SK-N-SH (cell line): Measurements from ENCODE around the gene GEMIN7. TPM values are rescaled to one million over a fixed set of nuclear protein-coding genes. Genes with fewer than 3 reads are reported as not detected.

Experiments used
- CTCF ChIA-PET: fragments of 300-600, 350-600 bp; formaldehyde crosslinking; extraction: SDS; loops from one replicate; lab custom pipeline; 2021; lab: Yijun Ruan, JAX
- POLR2A ChIA-PET: fragments of 350-600 bp; sonication (Branson Sonifier 250); formaldehyde crosslinking; extraction: SDS; loops from one replicate; lab custom pipeline; 2020; ENCODE audit warnings: antibody characterized with exemption, inconsistent platforms; lab: Yijun Ruan, JAX
- DNase-seq: peaks from one replicate; pipeline ENCODE4 v3.0.0; 2012
- H2AFZ ChIP-seq: fragments of 200-600 bp; sonication (generic); 2 replicates; pipeline ENCODE4 v1.8.1; 2016; ENCODE audit warnings: antibody characterized with exemption, mild to moderate bottlenecking, low read depth
- H3F3A ChIP-seq: fragments of 200-600 bp; sonication (generic); replicated peaks from 2 replicates; pipeline ENCODE3; 2016; ENCODE audit warnings: antibody characterized with exemption, mild to moderate bottlenecking; ENCODE audit not compliant: insufficient read depth
- H3K27ac ChIP-seq, 2 experiments: fragments of 200-500 bp in 1 of 2; fragments of 200-600 bp in 1 of 2; sonication (Bioruptor generic) in 1 of 2; sonication (generic), shearing (Covaris generic) in 1 of 2; 2 replicates each; pipeline versions ENCODE4 v1.5.1 to v1.6.1; 2014 to 2016; ENCODE audit warnings: low read depth in 2 of 2, inconsistent platforms in 1 of 2, low read length in 1 of 2, mild to moderate bottlenecking in 1 of 2, mixed read lengths in 1 of 2
- H3K27me3 ChIP-seq: fragments of 200-600 bp; sonication (generic), shearing (Covaris generic); 2 replicates; pipeline ENCODE4 v1.6.1; 2016; ENCODE audit warnings: mixed run types; ENCODE audit not compliant: insufficient read depth
- H3K36me3 ChIP-seq, 2 experiments: fragments of 200-500 bp in 1 of 2; fragments of 200-600 bp in 1 of 2; sonication (Bioruptor generic) in 1 of 2; sonication (generic) in 1 of 2; replicated peaks in 1 of 2; 2 replicates each; pipeline versions ENCODE3 to v1.5.1; 2014 to 2016; ENCODE audit warnings: low read length in 1 of 2, mild to moderate bottlenecking in 1 of 2; ENCODE audit not compliant: insufficient read depth in 2 of 2, control insufficient read depth in 1 of 2
- H3K4me1 ChIP-seq, 2 experiments: fragments of 200-500 bp in 1 of 2; fragments of 200-600 bp in 1 of 2; sonication (Bioruptor generic) in 1 of 2; sonication (generic), shearing (Covaris generic) in 1 of 2; 2 replicates each; pipeline versions ENCODE4 v1.5.1 to v1.6.1; 2014 to 2016; ENCODE audit warnings: low read depth in 1 of 2, low read length in 1 of 2, mixed run types in 1 of 2; ENCODE audit not compliant: insufficient read depth in 2 of 2, control insufficient read depth in 1 of 2
- H3K4me2 ChIP-seq: fragments of 200-600 bp; sonication (generic), shearing (Covaris generic); 2 replicates; pipeline ENCODE4 v1.6.1; 2017; ENCODE audit warnings: mixed run types
- H3K4me3 ChIP-seq, 2 experiments: fragments of 200-500 bp in 1 of 2; fragments of 200-600 bp in 1 of 2; sonication (Bioruptor generic) in 1 of 2; sonication (generic), shearing (Covaris generic) in 1 of 2; 2 replicates each; pipeline versions ENCODE4 v1.5.1 to v1.8.1; 2014 to 2016; ENCODE audit warnings: low read depth in 2 of 2, inconsistent platforms in 1 of 2, low read length in 1 of 2, mild to moderate bottlenecking in 1 of 2, mixed read lengths in 1 of 2, moderate library complexity in 1 of 2
- H3K79me2 ChIP-seq: fragments of 200-600 bp; sonication (generic); 2 replicates; pipeline ENCODE4 v1.8.1; 2017; ENCODE audit warnings: mild to moderate bottlenecking; ENCODE audit not compliant: insufficient read depth
- H3K9ac ChIP-seq: fragments of 200-600 bp; sonication (generic); 2 replicates; pipeline ENCODE4 v1.6.1; 2017; ENCODE audit warnings: mixed run types
- H3K9me2 ChIP-seq: fragments of 200-600 bp; sonication (generic); 2 replicates; pipeline ENCODE4 v1.6.1; 2017; ENCODE audit warnings: mixed run types
- H3K9me3 ChIP-seq: fragments of 200-600 bp; sonication (generic); 2 replicates; pipeline ENCODE4 v1.6.1; 2017; ENCODE audit warnings: mixed run types, mild to moderate bottlenecking, moderate library complexity
- H4K20me1 ChIP-seq: fragments of 200-600 bp; sonication (generic); 2 replicates; pipeline ENCODE4 v1.6.1; 2017; ENCODE audit warnings: mild to moderate bottlenecking, mixed run types; ENCODE audit not compliant: insufficient read depth
- ELF1 ChIP-seq: IDR thresholded peaks from 2 replicates; pipeline ENCODE4 v1.4.0; 2012
- EP300 ChIP-seq, 2 experiments: IDR thresholded peaks; 2 replicates each; pipeline versions ENCODE4 v1.4.0 to v1.6.1; 2012; ENCODE audit warnings: borderline replicate concordance in 1 of 2, low read depth in 1 of 2, low read length in 1 of 2
- EZH2phosphoT487 ChIP-seq: fragments of 200-600 bp; sonication (generic); IDR thresholded peaks from 2 replicates; pipeline ENCODE4 v1.6.1; 2017; ENCODE audit warnings: low read depth, mixed run types, mild to moderate bottlenecking, antibody characterized with exemption, moderate library complexity, borderline replicate concordance
- FOSL2 ChIP-seq: IDR thresholded peaks from 2 replicates; pipeline ENCODE4 v1.4.0; 2012; ENCODE audit warnings: low read depth, mild to moderate bottlenecking, moderate library complexity, borderline replicate concordance
- FOXM1 ChIP-seq: IDR thresholded peaks from 2 replicates; pipeline ENCODE4 v1.4.0; 2012; ENCODE audit warnings: low read depth, mild to moderate bottlenecking
- GATA2 ChIP-seq: sonication (generic); formaldehyde crosslinking; IDR thresholded peaks from 2 replicates; pipeline ENCODE4 v1.5.0; 2020; ENCODE audit warnings: mild to moderate bottlenecking, missing genetic modification reagents
- MEF2A ChIP-seq: IDR thresholded peaks from 2 replicates; pipeline ENCODE4 v1.4.0; 2012; ENCODE audit warnings: low read depth, borderline replicate concordance
- POLR2AphosphoS5 ChIP-seq: IDR thresholded peaks from 2 replicates; pipeline ENCODE4 v1.6.1; 2012; ENCODE audit warnings: low read depth, low read length
- RCOR1 ChIP-seq: fragments of 150-350 bp; IDR thresholded peaks from 2 replicates; pipeline ENCODE4 v1.6.1; 2017; ENCODE audit warnings: antibody characterized with exemption, low read length
- RFX5 ChIP-seq: IDR thresholded peaks from 2 replicates; pipeline ENCODE4 v1.6.1; 2012; ENCODE audit warnings: mild to moderate bottlenecking, improper control_type of control experiment, low read length
- SMC3 ChIP-seq: IDR thresholded peaks from 2 replicates; pipeline ENCODE4 v1.6.1; 2012; ENCODE audit warnings: low read depth, low read length, improper control_type of control experiment
- TAF1 ChIP-seq: IDR thresholded peaks from 2 replicates; pipeline ENCODE4 v1.6.1; 2012; ENCODE audit warnings: low read depth, mild to moderate bottlenecking, low read length, moderate library complexity, borderline replicate concordance
- TCF12 ChIP-seq: IDR thresholded peaks from 2 replicates; pipeline ENCODE4 v1.4.0; 2012
- TEAD4 ChIP-seq: IDR thresholded peaks from 2 replicates; pipeline ENCODE4 v1.4.0; 2012; ENCODE audit warnings: mild to moderate bottlenecking, borderline replicate concordance; ENCODE audit not compliant: insufficient read depth
- YY1 ChIP-seq: IDR thresholded peaks from 2 replicates; pipeline ENCODE4 v1.4.0; 2012; ENCODE audit warnings: low read depth, mild to moderate bottlenecking
- WGBS: methylation state at CpG from one replicate; pipeline ENCODE4 v1.1.6; 2017; ENCODE audit warnings: low lambda C conversion rate; 5-methylcytosine and 5-hydroxymethylcytosine counted together
- polyA plus RNA-seq, 3 experiments: library from polyadenylated mRNA; depleted of rRNA; stranded (reverse); fragments of >200 nt; gene quantifications; 2 replicates each; pipeline ENCODE4 v1.2.3, GENCODE V29; 2012
- TF ChIP-seq, protein P1 (sequence below): IDR thresholded peaks from 2 replicates; pipeline ENCODE4 v1.4.0; 2012; ENCODE audit warnings: low read depth, borderline replicate concordance
- TF ChIP-seq, protein P2 (sequence below): fragments of 150-350 bp; IDR thresholded peaks from 2 replicates; pipeline ENCODE4 v1.6.1; 2016; ENCODE audit warnings: mild to moderate bottlenecking, low read depth, low read length
- TF ChIP-seq, protein P3 (sequence below): IDR thresholded peaks from 2 replicates; pipeline ENCODE4 v1.4.0; 2012; ENCODE audit warnings: low read depth
- TF ChIP-seq, protein P4 (sequence below): IDR thresholded peaks from 2 replicates; pipeline ENCODE4 v1.6.1; 2012; ENCODE audit warnings: mild to moderate bottlenecking, low read depth, low read length, moderate library complexity
- TF ChIP-seq, protein P5 (sequence below): fragments of 200-600 bp; sonication (generic); IDR thresholded peaks from 2 replicates; pipeline ENCODE4 v1.6.1; 2017; ENCODE audit warnings: antibody characterized with exemption, mild to moderate bottlenecking, moderate library complexity

Gene GEMIN7
- polyA plus RNA-seq, 1 of the 3 experiments (the other 2 are of a cell fraction): 28.7 TPM

DNA sequence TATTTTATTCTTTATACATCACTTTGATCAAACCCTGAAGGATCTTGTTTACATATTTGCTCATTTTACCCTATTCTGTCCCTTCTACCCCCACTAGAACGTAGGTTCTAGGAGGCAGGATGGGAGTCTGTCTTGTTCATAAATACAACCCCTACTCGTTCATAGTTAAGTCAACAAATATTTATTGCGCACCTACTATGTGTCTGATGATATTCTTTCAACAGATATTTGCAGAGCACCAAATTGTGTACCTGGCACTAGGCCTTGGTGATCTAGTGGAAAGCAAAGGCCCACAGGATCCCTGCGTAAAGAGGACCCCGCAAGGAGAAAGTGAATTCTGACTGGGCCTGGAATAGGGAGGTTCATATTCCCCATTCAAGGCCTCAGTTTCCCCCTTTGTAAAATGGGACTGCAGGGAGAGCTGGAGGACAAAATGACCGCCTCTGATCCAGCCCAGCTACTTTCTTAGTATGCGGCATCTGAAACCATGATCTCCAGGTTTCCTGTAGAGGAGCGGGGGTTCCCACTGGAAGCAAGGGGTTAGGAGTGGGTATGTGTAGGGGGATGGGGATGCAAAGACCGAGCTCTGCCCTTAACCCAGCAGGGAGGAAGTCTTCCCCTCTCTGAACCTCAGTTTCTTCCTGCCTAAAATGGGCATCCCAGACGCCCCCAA lies 534 bp upstream of the GEMIN7 start:
- H3K9ac ChIP-seq: peak overlapping the region; percentile 97
- H3K79me2 ChIP-seq: peaks cover 43% of the 10 kb centered on the region
- no peaks in the 10 kb centered on the region for H3K9me2 ChIP-seq
- H3K27ac ChIP-seq: peak overlapping the region in 1 of 2 experiments; percentile 53; a peak in 2 of 4 replicates
- peaks cover 8% of the 10 kb centered on the region for H3F3A ChIP-seq
- H3K4me3 ChIP-seq: peak overlapping the region; percentile 84 to 99
- no peak for DNase-seq
- H4K20me1 ChIP-seq: no peaks in the 10 kb centered on the region
- 77% methylated on average over 7 of the region's 10 CpGs for WGBS
- no peaks in the 10 kb centered on the region for H3K27me3 ChIP-seq
- peak overlapping the region; percentile 98 for H3K4me2 ChIP-seq
- POLR2A ChIA-PET: interaction anchor here (0.7 to 2.1 kb wide), 7 partner anchors 10 to 100 kb away, joined by 3 to 19 read pairs (median 3); partner anchors contain the start of genes CLASRP, PPP1R37 and TRAPPC6A
- H3K36me3 ChIP-seq: peaks cover 0 to 6% of the 10 kb centered on the region in 2 experiments
- CTCF ChIA-PET: interaction anchor here (0.8 to 1.8 kb wide), 6 partner anchors 13 to 260 kb away, joined by 3 to 9 read pairs (median 3); no protein-coding TSS in a partner anchor
- H2AFZ ChIP-seq: peak overlapping the region; percentile 96
- H3K4me1 ChIP-seq: peaks cover 0 to 9% of the 10 kb centered on the region in 2 experiments; a peak in 1 of 4 replicates
- TF ChIP-seq TAF1: no peak
- no peak for TF ChIP-seq RFX5
- TF ChIP-seq SMC3: no peak
- TF ChIP-seq FOSL2: no peak
- TF ChIP-seq EZH2phosphoT487: no peak
- TF ChIP-seq, protein P1, sequence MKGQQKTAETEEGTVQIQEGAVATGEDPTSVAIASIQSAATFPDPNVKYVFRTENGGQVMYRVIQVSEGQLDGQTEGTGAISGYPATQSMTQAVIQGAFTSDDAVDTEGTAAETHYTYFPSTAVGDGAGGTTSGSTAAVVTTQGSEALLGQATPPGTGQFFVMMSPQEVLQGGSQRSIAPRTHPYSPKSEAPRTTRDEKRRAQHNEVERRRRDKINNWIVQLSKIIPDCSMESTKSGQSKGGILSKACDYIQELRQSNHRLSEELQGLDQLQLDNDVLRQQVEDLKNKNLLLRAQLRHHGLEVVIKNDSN: no peak
- no peak for TF ChIP-seq YY1
- TF ChIP-seq POLR2AphosphoS5: no peak
- TF ChIP-seq, protein P2, sequence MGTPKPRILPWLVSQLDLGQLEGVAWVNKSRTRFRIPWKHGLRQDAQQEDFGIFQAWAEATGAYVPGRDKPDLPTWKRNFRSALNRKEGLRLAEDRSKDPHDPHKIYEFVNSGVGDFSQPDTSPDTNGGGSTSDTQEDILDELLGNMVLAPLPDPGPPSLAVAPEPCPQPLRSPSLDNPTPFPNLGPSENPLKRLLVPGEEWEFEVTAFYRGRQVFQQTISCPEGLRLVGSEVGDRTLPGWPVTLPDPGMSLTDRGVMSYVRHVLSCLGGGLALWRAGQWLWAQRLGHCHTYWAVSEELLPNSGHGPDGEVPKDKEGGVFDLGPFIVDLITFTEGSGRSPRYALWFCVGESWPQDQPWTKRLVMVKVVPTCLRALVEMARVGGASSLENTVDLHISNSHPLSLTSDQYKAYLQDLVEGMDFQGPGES: no peak
- TF ChIP-seq, protein P3, sequence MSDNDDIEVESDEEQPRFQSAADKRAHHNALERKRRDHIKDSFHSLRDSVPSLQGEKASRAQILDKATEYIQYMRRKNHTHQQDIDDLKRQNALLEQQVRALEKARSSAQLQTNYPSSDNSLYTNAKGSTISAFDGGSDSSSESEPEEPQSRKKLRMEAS: no peak
- no peak for TF ChIP-seq RCOR1
- TF ChIP-seq, protein P4, sequence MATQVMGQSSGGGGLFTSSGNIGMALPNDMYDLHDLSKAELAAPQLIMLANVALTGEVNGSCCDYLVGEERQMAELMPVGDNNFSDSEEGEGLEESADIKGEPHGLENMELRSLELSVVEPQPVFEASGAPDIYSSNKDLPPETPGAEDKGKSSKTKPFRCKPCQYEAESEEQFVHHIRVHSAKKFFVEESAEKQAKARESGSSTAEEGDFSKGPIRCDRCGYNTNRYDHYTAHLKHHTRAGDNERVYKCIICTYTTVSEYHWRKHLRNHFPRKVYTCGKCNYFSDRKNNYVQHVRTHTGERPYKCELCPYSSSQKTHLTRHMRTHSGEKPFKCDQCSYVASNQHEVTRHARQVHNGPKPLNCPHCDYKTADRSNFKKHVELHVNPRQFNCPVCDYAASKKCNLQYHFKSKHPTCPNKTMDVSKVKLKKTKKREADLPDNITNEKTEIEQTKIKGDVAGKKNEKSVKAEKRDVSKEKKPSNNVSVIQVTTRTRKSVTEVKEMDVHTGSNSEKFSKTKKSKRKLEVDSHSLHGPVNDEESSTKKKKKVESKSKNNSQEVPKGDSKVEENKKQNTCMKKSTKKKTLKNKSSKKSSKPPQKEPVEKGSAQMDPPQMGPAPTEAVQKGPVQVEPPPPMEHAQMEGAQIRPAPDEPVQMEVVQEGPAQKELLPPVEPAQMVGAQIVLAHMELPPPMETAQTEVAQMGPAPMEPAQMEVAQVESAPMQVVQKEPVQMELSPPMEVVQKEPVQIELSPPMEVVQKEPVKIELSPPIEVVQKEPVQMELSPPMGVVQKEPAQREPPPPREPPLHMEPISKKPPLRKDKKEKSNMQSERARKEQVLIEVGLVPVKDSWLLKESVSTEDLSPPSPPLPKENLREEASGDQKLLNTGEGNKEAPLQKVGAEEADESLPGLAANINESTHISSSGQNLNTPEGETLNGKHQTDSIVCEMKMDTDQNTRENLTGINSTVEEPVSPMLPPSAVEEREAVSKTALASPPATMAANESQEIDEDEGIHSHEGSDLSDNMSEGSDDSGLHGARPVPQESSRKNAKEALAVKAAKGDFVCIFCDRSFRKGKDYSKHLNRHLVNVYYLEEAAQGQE: no peak
- TF ChIP-seq, protein P5, sequence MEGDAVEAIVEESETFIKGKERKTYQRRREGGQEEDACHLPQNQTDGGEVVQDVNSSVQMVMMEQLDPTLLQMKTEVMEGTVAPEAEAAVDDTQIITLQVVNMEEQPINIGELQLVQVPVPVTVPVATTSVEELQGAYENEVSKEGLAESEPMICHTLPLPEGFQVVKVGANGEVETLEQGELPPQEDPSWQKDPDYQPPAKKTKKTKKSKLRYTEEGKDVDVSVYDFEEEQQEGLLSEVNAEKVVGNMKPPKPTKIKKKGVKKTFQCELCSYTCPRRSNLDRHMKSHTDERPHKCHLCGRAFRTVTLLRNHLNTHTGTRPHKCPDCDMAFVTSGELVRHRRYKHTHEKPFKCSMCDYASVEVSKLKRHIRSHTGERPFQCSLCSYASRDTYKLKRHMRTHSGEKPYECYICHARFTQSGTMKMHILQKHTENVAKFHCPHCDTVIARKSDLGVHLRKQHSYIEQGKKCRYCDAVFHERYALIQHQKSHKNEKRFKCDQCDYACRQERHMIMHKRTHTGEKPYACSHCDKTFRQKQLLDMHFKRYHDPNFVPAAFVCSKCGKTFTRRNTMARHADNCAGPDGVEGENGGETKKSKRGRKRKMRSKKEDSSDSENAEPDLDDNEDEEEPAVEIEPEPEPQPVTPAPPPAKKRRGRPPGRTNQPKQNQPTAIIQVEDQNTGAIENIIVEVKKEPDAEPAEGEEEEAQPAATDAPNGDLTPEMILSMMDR: no peak
- no peak for TF ChIP-seq TEAD4
- TF ChIP-seq TCF12: no peak
- TF ChIP-seq EP300 (IDR thresholded peaks at IDR 0.05; ENCODE audit: borderline replicate concordance in 1 of 2, low read depth in 1 of 2, low read length in 1 of 2): no peak
- TF ChIP-seq ELF1: no peak
- TF ChIP-seq GATA2 (CRISPR knock-in tag): no peak
- no peak for TF ChIP-seq MEF2A
- no peak for TF ChIP-seq FOXM1
- H3K9me3 ChIP-seq: no peaks in the 10 kb centered on the region
